ENCODE measurements around the gene CTNNBIP1.

Gene CTNNBIP1

DNA sequence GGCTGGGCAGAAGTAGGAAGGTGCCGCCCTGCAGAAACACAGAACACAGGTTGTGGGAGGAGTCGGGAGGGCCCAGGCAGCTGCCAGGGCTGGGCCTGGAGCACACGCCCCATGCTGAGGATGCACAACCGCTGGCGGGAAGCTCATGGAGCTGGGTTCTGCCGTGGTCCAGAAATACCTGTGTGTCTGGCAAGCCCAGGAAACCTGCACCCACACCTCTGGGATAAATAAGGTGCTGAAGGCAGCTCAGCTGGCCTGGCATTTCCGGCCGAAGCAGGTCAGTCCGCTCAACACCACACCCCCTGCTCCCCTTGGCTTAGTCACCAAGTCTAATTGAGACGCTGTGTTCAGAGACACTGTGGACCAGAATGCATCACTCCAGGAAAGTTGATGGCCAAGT, 32.1 kb downstream of the CTNNBIP1 start:
- DNase-seq (ENCODE audit: low spot score) = no peak

DNA sequence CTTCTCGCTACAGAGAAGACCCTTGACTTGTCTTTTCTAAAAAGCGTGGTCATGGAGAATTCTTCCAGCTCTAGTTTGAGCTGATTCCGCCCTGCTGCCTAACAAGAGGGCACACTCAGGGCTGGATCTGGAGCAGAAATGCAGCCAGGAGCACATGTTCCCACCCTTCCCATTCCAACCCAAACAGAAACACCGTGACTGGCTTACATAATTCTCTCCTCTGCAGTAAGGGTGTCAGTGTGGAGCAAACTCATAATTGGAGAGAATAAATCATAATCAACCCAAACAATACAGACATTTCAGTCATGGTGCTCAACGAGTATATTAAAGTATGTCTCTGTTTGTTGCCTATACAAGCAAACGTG, 34.5 kb downstream of the CTNNBIP1 start:
- DNase-seq (ENCODE audit: low spot score) = no peak

GRCh38 chr1:9874959-9875635, 35.0 kb downstream of the CTNNBIP1 start:
- DNase-seq (ENCODE audit: low spot score) = peak; percentile 94

- no peak for DNase-seq (ENCODE audit: low spot score)
Observed at GRCh38 chr1:9874412-9874811, 35.7 kb downstream of the CTNNBIP1 start.

GRCh38 chr1:9873992-9874391, 36.1 kb downstream of the CTNNBIP1 start:
- no peak for DNase-seq (ENCODE audit: low spot score)

DNA sequence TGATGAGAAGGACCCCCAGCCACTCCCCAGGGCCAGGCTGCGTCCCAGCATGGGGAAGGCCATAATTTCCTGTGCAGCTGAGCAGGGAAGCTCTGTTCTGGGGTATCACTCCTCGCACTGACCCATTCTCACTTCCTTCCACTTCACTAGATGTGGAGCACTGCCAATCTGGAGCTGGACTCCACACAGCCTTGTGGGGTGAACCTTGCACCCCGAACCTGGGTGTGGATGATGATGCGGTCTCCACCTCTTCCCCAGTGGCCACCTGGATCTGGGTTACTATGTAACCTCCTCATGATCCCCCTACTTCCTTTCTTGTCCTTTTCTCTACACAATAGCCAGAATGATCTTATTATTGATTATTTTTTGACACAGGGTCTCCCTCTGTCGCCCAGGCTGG, 36.7 kb downstream of the CTNNBIP1 start:
- DNase-seq (ENCODE audit: low spot score) = no peak

GRCh38 chr1:9872430-9873165, 37.5 kb downstream of the CTNNBIP1 start:
- DNase-seq (ENCODE audit: low spot score) = no peak

GRCh38 chr1:9871707-9872425, 38.2 kb downstream of the CTNNBIP1 start:
- DNase-seq (ENCODE audit: low spot score) = no peak

DNA sequence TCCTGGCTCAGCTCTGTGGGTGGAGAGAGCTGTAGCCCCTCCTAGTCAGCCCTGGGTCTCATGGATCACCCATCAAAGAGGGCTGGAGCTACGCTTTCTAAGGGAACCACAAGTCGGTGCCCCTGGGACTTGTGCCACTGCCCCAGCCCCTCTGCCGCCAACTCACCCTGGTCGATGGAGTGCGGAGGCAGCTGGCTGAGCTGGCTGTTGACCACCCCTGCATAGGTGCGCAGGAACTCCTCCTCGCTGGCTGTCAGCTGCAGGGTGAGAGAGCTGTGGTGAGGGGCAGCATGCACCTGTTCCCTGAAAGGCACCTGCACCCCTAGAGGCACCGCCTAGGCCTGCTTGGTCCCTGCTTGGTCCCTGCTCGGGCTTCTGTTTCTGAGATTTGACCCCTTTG, 39.0 kb downstream of the CTNNBIP1 start:
- DNase-seq (ENCODE audit: low spot score) = no peak

DNA sequence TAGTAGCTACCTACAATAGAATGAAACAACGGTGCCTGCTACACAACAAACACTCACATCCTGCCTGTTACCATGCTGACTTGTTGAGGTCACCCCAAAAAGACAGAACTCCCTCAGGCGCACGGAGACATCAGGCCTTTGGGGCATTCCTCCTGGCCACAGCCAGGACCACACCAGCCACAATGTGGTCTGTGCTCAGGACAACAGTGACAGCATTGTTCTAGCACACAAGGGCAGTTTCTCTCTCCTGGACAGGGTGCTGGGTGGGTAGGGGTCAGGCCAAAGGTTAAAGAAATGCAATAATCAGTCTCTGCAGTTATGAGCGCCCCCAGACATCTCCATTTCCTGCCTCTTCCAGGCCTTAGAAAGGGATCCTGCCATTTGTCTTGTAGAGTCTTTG, 39.5 kb downstream of the CTNNBIP1 start:
- no peak for DNase-seq (ENCODE audit: low spot score)

GRCh38 chr1:9869831-9870251, 40.2 kb downstream of the CTNNBIP1 start:
- DNase-seq (ENCODE audit: low spot score) = no peak

DNA sequence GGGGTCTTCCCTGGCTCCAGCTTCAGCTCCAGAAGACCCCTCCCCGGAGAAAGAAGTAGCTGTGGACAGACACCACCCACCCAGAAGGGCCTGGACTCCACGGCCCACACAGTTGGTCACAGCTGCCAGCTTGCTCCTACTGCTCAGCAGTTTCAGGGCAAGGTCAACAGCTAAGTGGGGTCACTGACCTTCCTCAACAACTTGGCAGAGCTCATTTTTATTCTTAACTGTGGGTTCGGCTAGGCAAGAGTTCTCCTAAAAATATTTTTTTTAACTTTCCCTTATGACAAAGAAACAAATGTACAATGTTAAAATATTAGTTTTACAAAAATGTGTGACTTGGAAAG, 41.9 kb downstream of the CTNNBIP1 start:
- no peak for DNase-seq (ENCODE audit: low spot score)

DNA sequence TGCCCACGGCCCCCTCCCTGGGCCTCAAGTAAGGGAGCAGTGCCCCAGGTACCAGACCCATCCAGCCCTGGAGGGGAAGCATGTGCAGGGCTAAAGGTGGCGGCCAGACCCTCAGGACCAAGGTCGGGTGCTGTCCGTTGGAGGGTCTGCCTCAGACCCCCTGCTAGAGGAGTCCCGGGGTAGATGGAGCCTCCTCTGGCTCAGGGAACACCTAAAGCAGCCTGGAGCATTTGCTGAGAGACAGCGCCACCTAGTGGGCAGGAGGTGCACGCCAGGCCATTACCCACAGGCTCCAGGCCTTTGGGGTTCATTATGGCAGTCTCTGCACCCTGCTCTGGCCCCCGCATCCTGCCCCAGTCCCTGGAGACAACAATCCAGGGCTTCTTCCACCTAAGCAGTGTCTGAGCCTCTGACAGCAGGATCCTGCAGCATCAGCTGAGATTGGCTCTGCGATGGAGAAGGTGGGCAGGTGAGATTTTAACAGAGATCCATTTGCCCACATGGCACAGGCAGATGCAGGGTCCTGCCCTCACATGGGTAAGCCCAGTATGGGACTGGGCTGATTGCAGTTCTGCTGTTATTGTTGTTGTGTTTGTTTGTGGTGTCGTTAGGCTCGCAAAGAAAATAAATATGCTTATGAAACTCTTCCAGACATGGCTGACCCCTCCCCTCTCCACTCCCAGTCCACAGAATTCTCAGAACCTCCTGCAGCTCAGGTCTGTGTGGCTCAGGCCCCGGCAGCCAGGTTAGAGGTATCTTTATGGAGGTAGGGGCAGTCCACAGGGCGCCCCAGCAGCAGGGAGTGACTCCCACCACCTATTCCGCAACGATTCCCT, 42.4 kb downstream of the CTNNBIP1 start:
- DNase-seq (ENCODE audit: low spot score) = peak; percentile 83

- DNase-seq (ENCODE audit: low spot score) = no peak
Observed at GRCh38 chr1:9866836-9867235, 43.2 kb downstream of the CTNNBIP1 start.

- no peak for DNase-seq (ENCODE audit: low spot score)
Observed at GRCh38 chr1:9865724-9866123, 44.3 kb downstream of the CTNNBIP1 start.

- DNase-seq (ENCODE audit: low spot score) = no peak
Observed at GRCh38 chr1:9863371-9863770, 46.7 kb downstream of the CTNNBIP1 start.

- DNase-seq (ENCODE audit: low spot score) = no peak
Observed at GRCh38 chr1:9861360-9861759, 48.7 kb downstream of the CTNNBIP1 start.

DNA sequence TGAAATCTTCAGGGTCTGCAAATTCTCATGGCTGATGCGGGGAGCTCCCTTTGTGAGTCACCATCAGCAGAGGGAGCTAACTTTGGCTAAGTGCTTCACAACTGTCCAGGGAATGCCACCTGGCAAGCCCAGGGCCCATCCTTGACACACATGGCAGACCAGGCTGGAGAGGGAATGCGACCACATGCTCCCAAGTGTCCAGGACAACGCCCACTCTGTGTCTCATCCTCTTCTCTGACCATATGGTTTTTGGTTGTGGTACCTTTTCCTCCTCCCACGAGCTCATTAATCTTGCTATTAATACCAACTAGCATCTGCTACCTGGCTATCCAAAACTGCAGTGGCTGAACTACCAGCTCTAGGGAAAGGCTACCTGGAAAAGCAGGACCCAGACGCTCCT, 49.2 kb downstream of the CTNNBIP1 start:
- DNase-seq (ENCODE audit: low spot score) = no peak

DNA sequence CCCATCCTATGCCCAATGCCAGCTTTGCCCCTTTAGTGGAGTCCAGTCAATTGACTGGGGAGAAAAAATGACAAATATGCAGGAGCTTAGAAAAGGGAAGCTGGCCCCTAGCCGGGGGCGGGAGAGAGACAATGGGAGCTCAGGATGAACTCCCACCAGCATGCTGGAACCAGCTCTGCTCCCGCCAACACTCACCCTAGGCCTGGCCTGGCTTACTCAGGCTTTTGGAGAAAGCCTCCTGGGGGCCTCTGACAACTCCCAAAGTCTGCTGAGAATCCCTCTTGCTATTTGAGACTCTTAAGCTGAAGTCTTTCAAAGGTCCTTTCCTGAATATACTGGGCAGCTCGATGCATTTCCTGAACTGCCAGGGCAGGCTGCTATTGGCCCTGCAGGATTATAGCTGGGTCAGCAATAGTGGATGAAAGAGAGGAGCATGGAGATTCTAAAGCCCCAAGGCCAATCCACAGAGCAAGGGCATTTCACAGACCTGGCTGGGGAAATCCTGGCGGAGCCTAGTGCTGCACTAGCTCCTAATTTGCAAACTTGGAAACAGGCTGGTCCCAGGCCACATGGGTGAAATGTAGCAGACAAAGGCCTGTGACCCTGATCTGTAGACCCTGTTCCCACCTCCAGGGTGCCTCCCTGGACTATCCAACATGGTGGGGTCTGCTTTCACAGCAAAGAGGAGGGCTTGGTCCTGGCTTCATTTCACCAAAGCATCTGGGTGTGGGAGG, 50.6 kb downstream of the CTNNBIP1 start:
- no peak for DNase-seq (ENCODE audit: low spot score)

DNA sequence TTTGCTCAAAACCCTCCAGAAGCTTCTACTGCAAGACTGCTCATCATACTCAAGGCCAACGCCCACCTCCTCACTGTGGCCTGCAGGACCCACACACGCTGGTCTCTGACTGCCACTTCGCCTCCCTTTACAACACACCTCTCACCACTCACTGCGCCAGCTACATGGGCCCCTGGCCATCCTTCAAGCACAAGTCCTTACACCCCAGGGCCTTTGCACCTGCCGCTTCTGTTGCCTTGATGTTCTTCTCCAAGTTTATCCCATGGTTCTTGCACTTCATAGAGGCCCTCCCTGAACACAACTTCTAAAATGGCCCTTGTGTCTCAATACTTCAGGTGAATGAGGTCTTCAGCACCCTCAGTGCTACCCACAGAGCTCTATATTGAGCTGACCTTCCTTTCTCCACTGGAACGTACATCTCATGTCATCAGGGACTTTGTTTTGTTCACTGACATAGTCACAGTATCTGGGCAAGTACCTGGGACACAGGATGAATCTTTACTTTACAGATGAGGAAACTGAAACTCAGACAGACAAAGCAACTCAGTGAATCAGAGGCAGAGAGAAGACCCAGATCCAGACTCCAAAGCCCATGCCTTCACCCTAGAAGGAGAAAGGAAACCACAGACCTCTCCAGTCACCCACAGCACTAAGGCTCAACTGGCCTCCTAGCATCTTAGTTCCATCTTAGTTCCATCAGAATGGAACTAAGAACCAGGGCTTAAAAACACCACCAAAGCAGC, 51.6 kb downstream of the CTNNBIP1 start:
- DNase-seq (ENCODE audit: low spot score) = no peak

GRCh38 chr1:9855186-9855585, 54.9 kb downstream of the CTNNBIP1 start:
- DNase-seq (ENCODE audit: low spot score) = no peak

Data from germinal center (tissue), 1 donor.